HEK293 (cell line): Measurements from ENCODE around the gene DHCR7.

Experiments
- CTCF ChIA-PET: fragments of 350-600 bp; formaldehyde crosslinking; extraction: SDS; loops from one replicate; lab custom pipeline; 2021; ENCODE audit warnings: antibody characterized with exemption; lab: Yijun Ruan, JAX
- POLR2A ChIA-PET: fragments of 300-600 bp; formaldehyde crosslinking; extraction: SDS; loops from one replicate; lab custom pipeline; 2020; ENCODE audit warnings: antibody characterized with exemption, inconsistent platforms; lab: Yijun Ruan, JAX
- H3K27ac ChIP-seq: fragments of 200-500 bp; sonication (Bioruptor generic); 2 replicates; pipeline ENCODE4 v1.5.1; 2014; ENCODE audit warnings: low read depth, low read length, control low read depth, inconsistent platforms; ENCODE audit errors: extremely low read depth
- H3K36me3 ChIP-seq, 2 experiments: fragments of 200-500 bp in 1 of 2; sonication (Bioruptor generic) in 1 of 2; 1 replicate in 1 of 2; 2 replicates in 1 of 2; pipeline ENCODE4 v1.5.1; 2014 to 2017; ENCODE audit warnings: inconsistent platforms in 2 of 2, low read length in 2 of 2; ENCODE audit not compliant: control insufficient read depth in 2 of 2, insufficient read depth in 1 of 2
- H3K4me1 ChIP-seq: fragments of 200-500 bp; sonication (Bioruptor generic); 2 replicates; pipeline ENCODE4 v1.5.1; 2014; ENCODE audit warnings: mild to moderate bottlenecking, low read length, inconsistent platforms; ENCODE audit not compliant: control insufficient read depth, insufficient read depth
- H3K4me3 ChIP-seq: 2 replicates; pipeline ENCODE4 v1.5.1; 2011; ENCODE audit warnings: low read depth, mild to moderate bottlenecking, control low read depth, low read length, moderate library complexity
- H3K9me3 ChIP-seq: fragments of 200-500 bp; sonication (Bioruptor generic); 2 replicates; pipeline ENCODE4 v1.5.1; 2014; ENCODE audit warnings: low read depth, low read length, inconsistent platforms; ENCODE audit not compliant: control insufficient read depth, insufficient read depth
- ATF2 ChIP-seq: fragments of 450-650 bp; formaldehyde crosslinking; IDR thresholded peaks from 2 replicates; pipeline ENCODE4 v1.5.1; 2016; ENCODE audit warnings: missing biosample characterization, missing genetic modification characterization, low read depth
- EGR2 ChIP-seq: fragments of 450-650 bp; formaldehyde crosslinking; IDR thresholded peaks from 2 replicates; pipeline ENCODE4 v1.5.1; 2016; ENCODE audit warnings: low read depth, missing biosample characterization, missing genetic modification characterization
- GLI4 ChIP-seq: fragments of 450-650 bp; formaldehyde crosslinking; IDR thresholded peaks from 2 replicates; pipeline ENCODE4 v1.5.1; 2016; ENCODE audit warnings: missing biosample characterization, missing genetic modification characterization
- GLIS2 ChIP-seq: fragments of 450-650 bp; formaldehyde crosslinking; IDR thresholded peaks from 2 replicates; pipeline ENCODE4 v1.5.1; 2016; ENCODE audit warnings: missing biosample characterization, missing genetic modification characterization
- HOXD13 ChIP-seq: sonication (generic); formaldehyde crosslinking; IDR thresholded peaks from 2 replicates; pipeline ENCODE4 v1.8.0; 2022; ENCODE audit warnings: missing genetic modification reagents, borderline replicate concordance
- ZBTB1 ChIP-seq: fragments of 450-650 bp; formaldehyde crosslinking; IDR thresholded peaks from 2 replicates; pipeline ENCODE4 v1.5.1; 2016; ENCODE audit warnings: missing biosample characterization, missing genetic modification characterization
- ZBTB26 ChIP-seq: fragments of 450-650 bp; formaldehyde crosslinking; optimal IDR thresholded peaks from 2 replicates; pipeline ENCODE3; 2016; ENCODE audit warnings: missing biosample characterization, mild to moderate bottlenecking, missing genetic modification characterization
- ZFP41 ChIP-seq: fragments of 450-650 bp; formaldehyde crosslinking; IDR thresholded peaks from 2 replicates; pipeline ENCODE4 v1.5.1; 2016; ENCODE audit warnings: missing biosample characterization, missing genetic modification characterization, borderline replicate concordance
- ZNF10 ChIP-seq: fragments of 450-650 bp; formaldehyde crosslinking; IDR thresholded peaks from 2 replicates; pipeline ENCODE4 v1.5.1; 2017; ENCODE audit warnings: missing biosample characterization, missing genetic modification characterization
- ZNF184 ChIP-seq: fragments of 450-650 bp; IDR thresholded peaks from 2 replicates; pipeline ENCODE4 v1.5.1; 2018; ENCODE audit warnings: missing biosample characterization, mild to moderate bottlenecking, missing genetic modification characterization
- ZNF223 ChIP-seq: fragments of 450-650 bp; formaldehyde crosslinking; IDR thresholded peaks from 2 replicates; pipeline ENCODE4 v1.5.1; 2016; ENCODE audit warnings: missing biosample characterization, missing genetic modification characterization
- ZNF280D ChIP-seq: fragments of 450-650 bp; formaldehyde crosslinking; IDR thresholded peaks from 2 replicates; pipeline ENCODE4 v1.5.1; 2016; ENCODE audit warnings: missing biosample characterization, missing genetic modification characterization
- ZNF433 ChIP-seq: fragments of 450-650 bp; formaldehyde crosslinking; IDR thresholded peaks from 2 replicates; pipeline ENCODE4 v1.5.1; 2016; ENCODE audit warnings: missing biosample characterization, missing genetic modification characterization, low read depth
- ZNF501 ChIP-seq: fragments of 450-650 bp; formaldehyde crosslinking; IDR thresholded peaks from 2 replicates; pipeline ENCODE4 v1.5.1; 2016; ENCODE audit warnings: missing biosample characterization, missing genetic modification characterization
- ZNF596 ChIP-seq: fragments of 450-650 bp; IDR thresholded peaks from 2 replicates; pipeline ENCODE4 v1.5.0; 2018; ENCODE audit warnings: missing biosample characterization, mild to moderate bottlenecking, missing genetic modification characterization, moderate library complexity
- ZNF623 ChIP-seq: fragments of 450-650 bp; formaldehyde crosslinking; IDR thresholded peaks from 2 replicates; pipeline ENCODE4 v1.5.1; 2016; ENCODE audit warnings: missing biosample characterization, missing genetic modification characterization
- ZNF704 ChIP-seq: fragments of 450-650 bp; formaldehyde crosslinking; IDR thresholded peaks from 2 replicates; pipeline ENCODE4 v1.5.1; 2016; ENCODE audit warnings: missing biosample characterization, missing genetic modification characterization
- ZNF747 ChIP-seq: fragments of 450-650 bp; formaldehyde crosslinking; IDR thresholded peaks from 2 replicates; pipeline ENCODE4 v1.5.1; 2016; ENCODE audit warnings: missing biosample characterization, missing genetic modification characterization

Gene DHCR7

GRCh38 chr11:71428861-71429435, 19.2 kb downstream of the DHCR7 start (continued):
- TF ChIP-seq ZNF433 (tag by site-specific recombination) (no peak), ZNF501 (tag by site-specific recombination) (no peak), ATF2 (tag by site-specific recombination) (no peak), ZNF184 (tag by site-specific recombination) (no peak), ZNF280D (tag by site-specific recombination) (no peak), ZBTB1 (tag by site-specific recombination) (no peak), ZNF596 (tag by site-specific recombination) (no peak), ZNF623 (tag by site-specific recombination) (no peak), EGR2 (tag by site-specific recombination) (no peak), HOXD13 (CRISPR knock-in tag) (no peak), ZNF704 (tag by site-specific recombination) (no peak)
- TF ChIP-seq, all 188 proteins: peak for 0

GRCh38 chr11:71426413-71426812, 21.8 kb downstream of the DHCR7 start:
- CTCF ChIA-PET = interaction anchor here (0.6 to 2.3 kb wide), 3 partner anchors 22 to 339 kb away, joined by 4 to 6 read pairs (median 4); no protein-coding TSS in a partner anchor
- POLR2A ChIA-PET = interaction anchor here (0.6 to 1.2 kb wide), 4 partner anchors 22 to 726 kb away, joined by 3 to 9 read pairs (median 4); partner anchors contain the start of genes DHCR7 and NADSYN1
- Histone ChIP-seq H3K36me3 (no peaks in the 10 kb centered on the region), H3K4me1 (no peaks in the 10 kb centered on the region), H3K9me3 (no peaks in the 10 kb centered on the region), H3K4me3 (no peak overlapping the region), H3K27ac (no peak overlapping the region)
- TF ChIP-seq ZNF223 (tag by site-specific recombination) (no peak), ZNF747 (tag by site-specific recombination) (no peak), ZNF10 (tag by site-specific recombination) (no peak), ZFP41 (tag by site-specific recombination) (no peak), GLI4 (no peak), ZBTB26 (tag by site-specific recombination) (no peak), ZNF704 (tag by site-specific recombination) (no peak), GLIS2 (no peak)
